Stimulated activated CD8-positive, alpha-beta memory T cell treated with anti-CD3 and anti-CD28 coated beads, Interleukin-12 subunit alpha, Interleukin-12 subunit beta, amount 100 ng/mL, for 24 hours (primary cell): ENCODE measurements around the gene ETS1.
A peak's percentile ranks its signal among the peaks of the same experiment; 100 is the strongest.

Experiments used
- DNase-seq: peaks from one replicate; pipeline ENCODE4 v3.0.0-alpha.2; 2020; ENCODE audit errors: extremely low read depth

The ETS1 gene

GRCh38 chr11:128540469-128540868, 46.9 kb downstream of the ETS1 start:
- DNase-seq: no peak

DNA sequence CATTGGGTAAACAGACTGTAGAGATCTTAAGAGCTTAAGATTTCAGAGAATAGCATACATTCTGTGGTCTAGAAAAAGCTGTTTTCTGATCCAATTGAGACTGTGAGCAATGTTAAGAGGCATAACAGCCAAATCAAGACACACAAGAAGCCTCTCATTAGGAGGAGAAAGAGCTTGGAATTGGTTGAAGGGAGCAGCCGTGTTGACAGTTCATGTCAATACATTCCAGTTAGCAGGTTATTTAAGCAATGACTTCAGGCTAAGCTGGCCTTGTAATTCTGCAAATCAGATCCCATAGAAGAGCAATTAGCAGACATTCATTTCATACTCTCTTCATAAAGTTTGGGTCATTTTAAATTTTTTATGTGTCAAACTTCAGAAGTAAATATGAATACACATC, 50.9 kb downstream of the ETS1 start:
- DNase-seq: no peak

DNA sequence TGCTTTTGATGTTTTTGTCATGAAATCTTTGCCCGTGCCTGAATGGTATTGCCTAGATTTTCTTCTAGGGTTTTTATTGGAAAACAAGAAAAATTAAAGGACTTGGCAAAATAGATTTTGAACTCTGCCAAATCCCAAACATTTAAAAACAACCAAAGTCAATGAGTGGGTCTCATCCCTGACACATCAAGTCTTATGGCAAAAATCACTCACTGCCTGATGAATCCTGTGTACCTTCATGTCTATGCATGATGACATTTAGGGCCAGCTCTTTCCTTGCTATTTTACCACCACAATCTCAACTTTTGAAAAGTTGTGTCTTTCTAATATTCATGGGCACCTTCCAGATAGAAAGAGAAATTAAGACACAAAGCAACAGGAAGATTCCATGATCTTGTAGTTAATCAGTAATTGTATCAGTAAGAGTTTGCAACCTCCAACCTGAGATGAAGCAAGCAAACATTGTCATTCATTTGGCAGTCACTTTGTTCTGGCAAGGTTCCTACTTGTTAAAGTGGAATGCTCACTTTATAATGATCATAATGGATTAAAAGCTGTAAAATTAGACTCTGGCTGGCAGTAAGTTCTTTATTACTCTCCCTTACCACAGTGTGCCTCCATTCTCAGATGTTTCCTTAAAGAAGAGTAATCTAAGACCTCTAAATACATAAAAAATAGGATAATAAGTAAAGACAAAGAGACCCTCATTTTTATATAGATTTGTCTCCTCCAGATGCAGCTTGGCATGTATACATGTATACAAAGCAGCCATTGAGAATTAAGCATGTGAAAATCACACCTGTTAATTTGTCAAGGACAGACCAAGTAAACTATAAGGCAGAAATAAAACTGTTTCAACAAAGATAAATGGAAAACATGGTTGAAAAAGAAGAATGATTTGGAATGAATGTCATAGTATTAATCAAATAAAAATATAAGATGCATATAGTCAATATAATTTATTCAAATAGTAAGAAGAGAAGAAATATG, 51.6 kb downstream of the ETS1 start:
- no peak for DNase-seq

- no peak for DNase-seq
Measured at GRCh38 chr11:128533472-128533871, 53.9 kb downstream of the ETS1 start.

DNA sequence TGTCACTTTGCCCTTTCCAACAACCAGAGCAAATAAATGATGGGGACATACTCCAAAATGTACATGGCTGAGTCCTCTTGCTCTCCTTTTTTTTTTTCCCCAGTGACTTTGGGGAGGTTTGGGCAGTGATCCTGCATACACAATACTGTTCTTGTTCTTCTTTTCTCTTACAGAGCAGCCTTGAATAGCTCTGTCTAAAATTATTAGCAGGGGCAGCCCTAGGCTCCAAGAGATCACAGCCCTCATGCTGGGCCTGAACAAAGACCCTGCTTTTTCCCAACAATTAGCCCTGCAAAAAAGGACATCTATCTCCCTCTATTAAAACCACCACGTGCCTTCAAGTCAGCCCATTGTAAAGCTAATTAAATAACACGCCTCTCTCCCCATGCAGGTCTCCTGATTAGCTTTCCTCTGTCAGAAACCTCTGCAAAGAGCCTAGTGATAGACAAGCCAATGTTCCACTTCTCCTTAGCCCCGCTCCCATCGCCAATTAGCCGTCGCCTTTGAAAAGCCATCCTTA, 54.7 kb downstream of the ETS1 start:
- DNase-seq: no peak

DNA sequence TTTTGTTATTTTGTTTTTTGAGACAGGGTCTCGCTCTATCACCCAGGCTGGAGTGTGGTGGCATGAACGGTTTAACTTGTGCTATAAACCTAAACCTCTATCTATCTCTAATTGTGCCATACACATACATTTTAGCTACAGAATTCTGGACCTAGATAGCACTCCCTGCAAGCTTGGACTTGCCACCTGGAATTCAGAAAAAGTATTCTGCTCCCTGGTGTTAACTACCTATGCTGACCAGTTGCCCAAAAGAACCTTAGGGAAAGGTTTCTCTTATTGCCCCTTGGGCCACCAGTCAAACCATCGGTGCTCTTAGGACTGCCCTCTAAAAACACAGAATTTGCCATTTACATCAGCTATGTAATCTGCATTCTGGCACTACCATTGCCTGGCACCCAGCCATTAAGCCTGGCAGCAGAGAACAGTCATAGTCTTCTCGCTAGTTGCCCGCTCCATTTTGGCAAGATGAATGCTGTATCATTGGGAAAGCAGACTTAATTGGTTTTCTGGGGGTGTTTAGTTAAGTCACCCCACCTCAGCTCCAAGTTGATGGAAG, 55.3 kb downstream of the ETS1 start:
- DNase-seq: no peak

GRCh38 chr11:128531588-128531987, 55.8 kb downstream of the ETS1 start:
- DNase-seq: no peak

- no peak for DNase-seq
Measured at GRCh38 chr11:128530118-128531074, 57.0 kb downstream of the ETS1 start.

DNA sequence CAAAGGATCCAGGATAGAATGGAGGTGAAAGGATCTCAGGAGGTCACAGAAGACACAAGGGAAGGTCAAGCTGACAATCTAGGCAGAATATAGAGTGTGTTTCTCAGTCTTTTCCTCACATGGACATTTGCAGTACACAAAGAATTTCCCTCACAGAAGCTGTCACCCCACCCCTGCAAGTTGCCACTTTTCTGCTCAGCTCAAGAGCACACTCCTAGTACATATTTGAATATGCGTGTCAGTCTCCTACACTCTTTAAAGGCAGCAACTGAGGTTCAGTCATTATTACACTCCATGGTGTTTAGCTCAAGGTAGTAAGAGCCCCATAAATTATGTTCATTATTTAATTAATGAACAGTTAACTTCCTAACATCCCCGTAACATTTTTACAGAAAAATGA, 59.1 kb downstream of the ETS1 start:
- DNase-seq: no peak

DNA sequence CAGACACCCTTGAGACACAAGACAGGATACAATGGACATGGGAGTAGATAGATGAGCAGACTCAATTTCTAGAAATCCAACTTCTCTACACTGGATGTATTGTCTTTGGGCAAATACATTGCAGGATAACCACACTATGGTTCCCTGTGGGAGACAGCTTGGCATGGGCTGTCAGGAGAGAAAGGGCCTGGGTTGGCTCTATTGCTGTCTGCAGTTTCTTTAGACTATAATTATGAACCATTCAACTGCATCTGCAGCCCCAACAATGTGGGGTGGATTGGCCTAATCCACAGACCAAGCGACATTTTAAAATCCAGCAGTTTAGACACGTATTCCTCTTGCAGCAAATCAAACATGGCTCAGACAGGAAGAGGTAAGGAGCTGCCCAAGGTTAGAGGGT, 60.3 kb downstream of the ETS1 start:
- DNase-seq: no peak

DNA sequence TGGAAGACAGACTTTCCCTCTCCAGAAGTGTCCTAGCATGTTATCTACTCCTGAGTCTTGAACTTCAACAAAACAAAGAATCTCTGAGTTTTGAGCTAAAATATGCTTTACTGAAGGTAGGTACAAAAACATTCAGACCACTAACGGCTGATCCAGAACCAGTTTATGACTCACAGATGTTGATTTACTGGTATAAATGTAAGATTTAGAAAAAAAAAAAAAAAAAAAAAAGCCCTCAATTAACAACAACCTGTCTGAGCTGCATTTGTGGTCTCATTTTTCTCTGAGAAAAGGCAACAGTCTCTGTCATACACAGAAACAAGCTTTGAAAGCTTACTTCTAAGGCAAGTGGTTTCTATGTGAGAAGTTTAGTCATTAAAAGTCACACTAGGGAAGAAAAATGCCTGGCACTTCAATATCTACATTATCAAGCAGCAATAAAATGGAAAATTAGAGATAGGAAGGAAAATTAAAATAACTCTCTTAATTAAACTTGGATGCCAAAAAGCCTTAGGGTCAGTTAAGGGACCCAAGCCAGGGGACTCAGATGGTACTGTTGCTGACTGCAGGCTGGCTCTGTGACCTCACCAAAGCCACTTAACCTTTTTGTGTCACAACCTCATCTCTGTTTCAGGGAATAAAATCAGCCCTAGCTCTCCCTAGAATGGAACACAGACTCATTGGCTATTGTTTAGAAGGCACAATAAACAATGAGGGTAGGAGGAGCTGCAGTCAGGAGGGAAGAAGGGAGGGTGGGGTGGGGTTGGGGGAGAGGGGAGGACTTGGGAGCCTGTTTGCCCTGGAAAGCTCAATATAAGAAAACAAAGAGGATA, 61.7 kb downstream of the ETS1 start:
- no peak for DNase-seq

- DNase-seq: no peak
Measured at GRCh38 chr11:128524172-128524571, 63.2 kb downstream of the ETS1 start.

GRCh38 chr11:128523641-128524040, 63.7 kb downstream of the ETS1 start:
- no peak for DNase-seq

DNA sequence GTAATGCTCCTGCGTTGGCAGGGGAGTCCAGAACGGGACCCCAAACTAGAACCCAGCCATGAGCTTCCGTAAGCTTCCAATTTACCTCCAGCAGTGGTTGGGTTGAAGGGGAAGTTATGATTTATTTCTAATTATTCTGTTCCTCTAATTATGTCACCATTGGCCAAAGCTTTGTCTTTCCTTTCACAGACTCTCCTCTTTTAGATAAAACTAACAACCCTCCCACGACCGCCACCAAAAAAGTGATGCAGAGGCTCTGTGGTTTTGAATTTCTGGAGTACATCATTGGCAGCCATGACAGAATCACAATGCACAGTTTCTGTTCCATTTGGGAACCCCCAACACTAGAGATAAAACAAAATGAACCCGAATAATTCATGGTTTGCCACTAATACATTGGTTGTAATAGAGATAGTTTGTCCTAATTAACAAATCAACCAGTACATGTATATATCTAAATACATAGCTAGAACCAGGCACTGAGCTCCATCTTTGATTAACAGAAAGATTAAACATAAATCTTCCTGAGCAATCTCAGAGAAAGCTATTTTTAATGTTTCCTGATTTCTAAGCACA, 64.3 kb downstream of the ETS1 start:
- peak; percentile 52 for DNase-seq

DNA sequence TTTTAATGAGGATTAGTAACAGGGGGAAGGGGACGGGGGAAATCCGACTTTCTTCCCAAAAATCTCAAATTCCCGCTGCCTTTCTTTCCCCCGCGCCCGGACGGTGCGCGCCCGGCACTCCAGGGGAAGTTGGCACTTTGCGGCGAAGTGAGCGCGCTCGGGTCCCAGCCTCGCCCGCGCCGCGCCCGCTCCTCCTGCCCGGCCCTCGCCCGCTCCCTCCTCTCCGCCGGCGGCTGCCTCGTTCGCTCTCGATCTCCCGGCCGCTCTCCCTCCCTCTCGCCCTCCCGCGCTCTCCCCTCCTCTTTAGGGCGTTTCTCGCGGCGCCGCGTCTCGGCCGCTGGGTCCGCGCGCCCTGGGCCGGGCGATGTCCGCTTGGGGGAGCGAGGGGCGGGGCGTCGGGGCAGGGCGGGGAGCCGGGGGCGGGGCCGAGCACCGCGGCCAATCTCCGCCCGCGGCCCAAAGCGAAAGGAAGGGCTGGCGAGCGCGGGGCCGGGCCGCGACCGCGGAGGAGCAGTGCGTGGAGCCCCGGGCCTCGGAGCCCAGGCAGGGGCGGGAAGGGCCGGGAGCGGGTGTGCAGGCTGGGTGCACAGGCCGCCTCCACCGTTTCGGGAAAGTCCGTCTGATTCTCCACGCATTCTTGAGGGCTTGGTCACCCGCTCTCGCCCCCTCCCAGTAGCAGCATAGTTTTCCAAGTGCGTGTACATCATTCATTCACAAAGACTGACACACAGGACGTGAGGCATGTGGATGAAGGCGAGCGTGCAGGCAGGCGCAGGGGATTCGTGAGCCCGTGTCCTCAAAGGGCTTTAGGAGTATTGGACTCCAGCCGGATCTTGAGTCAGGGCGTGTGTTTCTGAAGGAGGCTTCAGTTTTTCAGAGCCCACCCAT, 65.1 kb downstream of the ETS1 start:
- DNase-seq: peak; percentile 78

DNA sequence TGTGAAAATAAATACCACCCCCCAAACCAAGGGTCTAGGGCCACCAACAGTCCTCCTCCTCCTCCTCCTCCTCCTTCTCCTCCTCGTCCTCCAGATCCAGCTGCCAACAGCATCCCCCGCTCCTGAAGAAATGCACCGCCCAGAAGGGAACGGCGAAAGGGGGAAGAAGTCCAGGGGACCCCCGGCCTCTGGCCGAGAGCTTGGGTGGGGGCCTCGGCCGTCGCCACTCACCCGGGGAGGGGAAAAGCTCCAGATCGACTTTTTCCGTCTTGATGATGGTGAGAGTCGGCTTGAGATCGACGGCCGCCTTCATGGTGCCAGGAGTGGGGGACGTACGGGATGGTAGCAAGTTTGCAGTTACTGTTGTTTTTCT, 65.7 kb downstream of the ETS1 start:
- DNase-seq: no peak

GRCh38 chr11:128520888-128521681, 66.3 kb downstream of the ETS1 start:
- no peak for DNase-seq

DNA sequence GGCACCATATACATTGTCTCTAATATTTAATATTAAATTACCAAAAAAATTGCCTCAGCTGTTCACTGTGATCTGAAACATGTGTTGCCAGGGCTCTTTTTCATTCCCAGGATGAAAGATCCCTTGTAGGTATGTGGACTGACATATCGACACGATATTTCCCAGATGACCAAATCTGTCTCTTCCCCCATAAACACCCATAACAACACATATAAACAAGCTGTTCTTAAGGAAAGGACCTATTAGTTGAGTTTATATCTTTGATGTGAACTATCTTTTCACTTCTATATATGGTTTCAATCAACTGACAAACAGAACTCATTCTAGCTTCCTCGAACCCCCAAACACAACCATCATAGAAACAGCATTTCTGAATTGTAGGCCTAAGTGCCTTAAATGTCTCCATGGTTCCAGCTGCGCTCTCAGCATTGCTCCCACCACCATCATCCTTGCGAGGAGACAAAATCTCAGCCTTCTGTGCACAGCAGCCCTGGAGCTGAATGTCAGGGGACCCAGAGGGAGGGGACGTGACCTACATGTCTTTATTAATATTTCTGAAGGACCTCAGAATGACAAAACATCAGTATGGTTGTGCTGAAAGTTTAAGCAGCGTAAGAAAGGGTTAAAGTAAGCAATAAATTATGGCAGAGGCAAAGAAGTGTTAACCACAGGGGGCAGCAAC, 67.0 kb downstream of the ETS1 start:
- DNase-seq: no peak
